HepG2 (cell line): ENCODE results near the gene CLCA2. TPM values are rescaled to one million over a fixed set of nuclear protein-coding genes. Genes with fewer than 3 reads are reported as not detected.

Source experiments
- ATAC-seq: fragments of 200-7000 bp; cut with Tn5 transposase; 3 replicates; pipeline ENCODE4 v1.9.1; 2020; ENCODE audit warnings: mild to moderate bottlenecking, moderate library complexity
- BruUV-seq: library from RNA; stranded (reverse); fragments of 400-500 nt; replicated peaks from 2 replicates; lab custom pipeline; 2021; lab: Mats Ljungman, UMichigan
- CTCF ChIA-PET: fragments of 300-600 bp; formaldehyde crosslinking; extraction: SDS; loops from one replicate; lab custom pipeline; 2021; ENCODE audit warnings: low total read pairs, inconsistent platforms, low intra/inter-chr PET ratio; lab: Yijun Ruan, JAX
- POLR2A ChIA-PET: fragments of 350-600 bp; sonication (Branson Sonifier 250); formaldehyde crosslinking; loops from one replicate; lab custom pipeline; 2020; ENCODE audit warnings: antibody characterized with exemption, inconsistent platforms; lab: Yijun Ruan, JAX
- DNase-seq: peaks from one replicate; pipeline ENCODE4 v3.0.0-alpha.2; 2015; ENCODE audit warnings: low spot score
- FAIRE-seq: peaks from 3 replicates; lab custom pipeline; 2011; peaks lifted over from hg19 to GRCh38; lab: Jason Lieb, UNC
- H2AFZ ChIP-seq: one replicate; pipeline ENCODE4 v1.6.1; 2011; ENCODE audit warnings: low read length, inconsistent platforms
- H3K27ac ChIP-seq: fragments of 300-600 bp; 3 replicates; pipeline ENCODE4 v1.8.0; 2011; ENCODE audit warnings: mixed run types, mild to moderate bottlenecking, mixed read lengths, low read length, inconsistent platforms; ENCODE audit not compliant: insufficient read depth; ENCODE audit errors: extremely low read length
- H3K27me3 ChIP-seq, 2 experiments: fragments of 200-600 bp in 1 of 2; 2 replicates in 1 of 2; 3 replicates in 1 of 2; pipeline versions ENCODE4 v1.6.0 to v1.8.0; 2011; ENCODE audit warnings: low read length in 2 of 2, mild to moderate bottlenecking in 2 of 2, moderate library complexity in 2 of 2, inconsistent platforms in 1 of 2; ENCODE audit not compliant: insufficient read depth in 2 of 2, control insufficient read depth in 1 of 2
- H3K36me3 ChIP-seq, 2 experiments: fragments of 200-600 bp in 1 of 2; replicated peaks in 1 of 2; 2 replicates in 1 of 2; 3 replicates in 1 of 2; pipeline versions ENCODE4 v1.5.1 to v1.8.0; 2011; ENCODE audit warnings: low read length in 2 of 2, inconsistent platforms in 1 of 2; ENCODE audit not compliant: insufficient read depth in 2 of 2, control insufficient read depth in 1 of 2
- H3K4me1 ChIP-seq: 2 replicates; pipeline ENCODE4 v1.5.1; 2012; ENCODE audit warnings: low read length, inconsistent platforms; ENCODE audit not compliant: insufficient read depth
- H3K4me2 ChIP-seq: 2 replicates; pipeline ENCODE4 v1.6.0; 2011; ENCODE audit warnings: low read depth, low read length, inconsistent platforms
- H3K4me3 ChIP-seq, 3 experiments: fragments of 200-600 bp in 1 of 3; sonication (generic), shearing (Covaris generic) in 1 of 3; replicated peaks in 1 of 3; 2 replicates each; pipeline ENCODE4 v1.5.1; 2011 to 2016; ENCODE audit warnings: low read length in 3 of 3, inconsistent platforms in 2 of 3, low read depth in 2 of 3, mild to moderate bottlenecking in 2 of 3, control low read depth in 1 of 3, mixed read lengths in 1 of 3; ENCODE audit not compliant: insufficient read depth in 1 of 3
- H3K79me2 ChIP-seq: one replicate; pipeline ENCODE4 v1.6.1; 2011; ENCODE audit warnings: low read length, inconsistent platforms; ENCODE audit not compliant: insufficient read depth
- H3K9ac ChIP-seq: 2 replicates; pipeline ENCODE4 v1.6.0; 2011; ENCODE audit warnings: mild to moderate bottlenecking, low read depth, low read length, inconsistent platforms; ENCODE audit not compliant: insufficient read depth
- H3K9me3 ChIP-seq: 2 replicates; pipeline ENCODE4 v1.5.1; 2012; ENCODE audit warnings: mild to moderate bottlenecking, low read length
- H4K20me1 ChIP-seq: 2 replicates; pipeline ENCODE4 v1.6.0; 2011; ENCODE audit warnings: inconsistent platforms, mild to moderate bottlenecking, low read length, moderate library complexity; ENCODE audit not compliant: insufficient read depth
- CENPX ChIP-seq: sonication (generic); formaldehyde crosslinking; IDR thresholded peaks from 2 replicates; pipeline ENCODE4 v1.9.0; 2021; ENCODE audit warnings: mild to moderate bottlenecking, missing genetic modification reagents, moderate library complexity
- CTCF ChIP-seq: sonication (generic); formaldehyde crosslinking; IDR thresholded peaks from 2 replicates; pipeline ENCODE4 v1.5.0; 2020; ENCODE audit warnings: mild to moderate bottlenecking, missing genetic modification reagents, moderate library complexity
- E2F2 ChIP-seq: sonication (generic); formaldehyde crosslinking; IDR thresholded peaks from 2 replicates; pipeline ENCODE4 v1.4.0; 2020; ENCODE audit warnings: missing genetic modification reagents, borderline replicate concordance
- FOXA1 ChIP-seq, 2 experiments: fragments of 450-650 bp in 1 of 2; sonication (generic) in 1 of 2; formaldehyde crosslinking in 1 of 2; IDR thresholded peaks; 2 replicates each; pipeline versions ENCODE4 v1.4.0 to v1.6.1; 2016 to 2020; ENCODE audit warnings: missing genetic modification reagents in 1 of 2
- MAFG ChIP-seq: sonication (generic); formaldehyde crosslinking; IDR thresholded peaks from 2 replicates; pipeline ENCODE4 v1.5.1; 2020; ENCODE audit warnings: mild to moderate bottlenecking, missing genetic modification reagents
- RAD21 ChIP-seq: fragments of 450-650 bp; formaldehyde crosslinking; IDR thresholded peaks from 2 replicates; pipeline ENCODE4 v1.5.0; 2020; ENCODE audit warnings: mild to moderate bottlenecking
- SMC3 ChIP-seq: IDR thresholded peaks from 2 replicates; pipeline ENCODE4 v1.6.1; 2011; ENCODE audit warnings: low read length, improper control_type of control experiment
- SNRNP70 ChIP-seq: fragments of 200-400 bp; formaldehyde crosslinking; IDR thresholded peaks from 2 replicates; pipeline ENCODE4 v1.6.1; 2017; ENCODE audit warnings: mild to moderate bottlenecking, low read depth, low read length, moderate library complexity
- SPEN ChIP-seq: sonication (generic); formaldehyde crosslinking; IDR thresholded peaks from 2 replicates; pipeline ENCODE4 v1.5.1; 2020; ENCODE audit warnings: low read depth, mild to moderate bottlenecking, missing genetic modification reagents
- STAG1 ChIP-seq: sonication (generic); formaldehyde crosslinking; IDR thresholded peaks from 2 replicates; pipeline ENCODE4 v1.4.0; 2020; ENCODE audit warnings: missing genetic modification reagents
- ZNF326 ChIP-seq: sonication (generic); formaldehyde crosslinking; IDR thresholded peaks from 2 replicates; pipeline ENCODE4 v1.4.0; 2020; ENCODE audit warnings: missing genetic modification reagents, borderline replicate concordance
- ZNF333 ChIP-seq: sonication (generic); formaldehyde crosslinking; IDR thresholded peaks from 2 replicates; pipeline ENCODE4 v1.4.0; 2020; ENCODE audit warnings: mild to moderate bottlenecking, missing genetic modification reagents, borderline replicate concordance
- ZNF670 ChIP-seq: sonication (generic); formaldehyde crosslinking; IDR thresholded peaks from 2 replicates; pipeline ENCODE4 v1.8.0; 2022; ENCODE audit warnings: mild to moderate bottlenecking, missing genetic modification reagents, borderline replicate concordance
- ZNF687 ChIP-seq: sonication (generic); formaldehyde crosslinking; IDR thresholded peaks from 2 replicates; pipeline ENCODE4 v1.5.1; 2020; ENCODE audit warnings: mild to moderate bottlenecking, missing genetic modification reagents, moderate library complexity
- WGBS: methylation state at CpG from one replicate; pipeline ENCODE4 v1.1.6; 2017; ENCODE audit warnings: low lambda C conversion rate; 5-methylcytosine and 5-hydroxymethylcytosine counted together
- in situ Hi-C: cut with HindIII; loops from 2 replicates; pipeline ENCODE4 v1.10.0; 2017; ENCODE audit warnings: low pct_unique_long_range_greater_than_20kb; ENCODE audit not compliant: extremely low pct_ligation_motif_present
- intact Hi-C: fragments of 100-400 bp; cut with micrococcal nuclease; formaldehyde crosslinking; loops from one replicate; pipeline ENCODE4 v1.10.0; 2022; ENCODE audit not compliant: unreplicated experiment
- polyA plus RNA-seq, 8 experiments: library from polyadenylated mRNA; depleted of rRNA in 3 of 8; stranded (reverse) in 7 of 8; unstranded in 1 of 8; fragments of >200 nt; fragmentation: Illumina TruSeq in 4 of 8; extraction: Trizol in 4 of 8; gene quantifications; 2 replicates each; pipeline versions ENCODE4 v1.2.1 to v1.2.3, GENCODE V29; 2011 to 2016; ENCODE audit warnings: low read depth in 4 of 8, missing spikeins in 1 of 8, mixed read lengths in 1 of 8; ENCODE audit not compliant: insufficient read depth in 1 of 8
- total RNA-seq, 5 experiments: library from RNA; depleted of rRNA; stranded (reverse); fragments of >200 nt; fragmentation: Illumina TruSeq; extraction: Trizol; gene quantifications; 2 replicates each; pipeline ENCODE4 v1.2.3, GENCODE V29; 2016; ENCODE audit warnings: low read depth in 1 of 5

CLCA2 gene
- total and polyA plus RNA-seq, 2 of the 13 experiments (the other 11 are each of a cell fraction or from before 2014, with no cell fraction given), result not detected

GRCh38 chr1:86380257-86380861 lies 43.6 kb upstream of the CLCA2 start:
- intact Hi-C loops, result loop anchor here (2.0 kb wide), 1 partner anchor 122 kb away; no protein-coding TSS in a partner anchor
- peak; percentile 69 for ATAC-seq
- Histone ChIP-seq H3K27me3 (no peaks in the 10 kb centered on the region), H3K27ac (no peak overlapping the region), H3K9ac (no peak overlapping the region), H3K9me3 (peaks cover 8% of the 10 kb centered on the region), H3K4me3 (no peak overlapping the region), H3K4me2 (no peak overlapping the region), H3K36me3 (no peaks in the 10 kb centered on the region), H3K4me1 (no peaks in the 10 kb centered on the region), H4K20me1 (no peaks in the 10 kb centered on the region), H2AFZ (no peak overlapping the region), H3K79me2 (no peaks in the 10 kb centered on the region)
- in situ Hi-C loops, result loop anchor here (10.0 kb wide), 1 partner anchor 124 kb away; no protein-coding TSS in a partner anchor
- DNase-seq, result peak; percentile 55
- FAIRE-seq, result peak; percentile 77
- CTCF ChIA-PET, result interaction anchor here (1.3 to 1.9 kb wide), 3 partner anchors 119 to 128 kb away, joined by 5 to 16 read pairs (median 8); no protein-coding TSS in a partner anchor
- 2% methylated on average over 4 of the region's 4 CpGs for WGBS
- POLR2A ChIA-PET, result no interaction called here
- BruUV-seq, result no TSS peak
- TF ChIP-seq MAFG (no peak), STAG1 (CRISPR knock-in tag) (peak; percentile 74), SMC3 (peak; percentile 53; the same call in 1 of the 2 replicates), RAD21 (peak; percentile 44; the same call in 1 of the 2 replicates), SNRNP70 (no peak), CENPX (CRISPR knock-in tag) (no peak), E2F2 (CRISPR knock-in tag) (no peak), ZNF670 (CRISPR knock-in tag) (no peak), CTCF (CRISPR knock-in tag) (peak; percentile 74), SPEN (CRISPR knock-in tag) (no peak), ZNF326 (CRISPR knock-in tag) (no peak), FOXA1 (IDR thresholded peaks at IDR 0.05) (no peak), FOXA1 (CRISPR knock-in tag; IDR thresholded peaks at IDR 0.05) (no peak), ZNF333 (CRISPR knock-in tag) (no peak), ZNF687 (no peak)
